Vagina (tissue), 2 donors: Measurements from ENCODE around the gene UST. TPM values are rescaled to one million over a fixed set of nuclear protein-coding genes. Genes with fewer than 3 reads are reported as not detected.

ENCODE experiments used
- DNase-seq, 2 donors: peaks; one replicate each; pipeline ENCODE4 v3.0.0-alpha.2; 2017; ENCODE audit errors: extremely low spot score in 2 of 2
- H3K27ac ChIP-seq: fragments of 200-600 bp; sonication (generic); one replicate; pipeline ENCODE4 v1.5.1; 2019
- H3K27me3 ChIP-seq: fragments of 200-600 bp; sonication (generic); one replicate; pipeline ENCODE4 v1.5.1; 2019
- H3K36me3 ChIP-seq, 2 donors: fragments of 200-600 bp; sonication (generic); one replicate each; pipeline ENCODE4 v1.5.1; 2017 to 2019
- H3K4me1 ChIP-seq: fragments of 200-600 bp; sonication (generic); one replicate; pipeline ENCODE4 v1.5.1; 2019
- H3K4me3 ChIP-seq, 2 donors: fragments of 200-600 bp; sonication (generic); 1 replicate in 1 of 2; 2 replicates in 1 of 2; pipeline ENCODE4 v1.5.1; 2016 to 2019
- H3K9me3 ChIP-seq: fragments of 200-600 bp; sonication (generic); one replicate; pipeline ENCODE4 v1.5.1; 2019
- CTCF ChIP-seq, 3 experiments: fragments of 450-650 bp in 2 of 3; fragments of 200-600 bp in 1 of 3; sonication (generic) in 1 of 3; IDR thresholded peaks; one replicate each; pipeline ENCODE4 v1.5.1; 2017 to 2019; ENCODE audit warnings: antibody characterized with exemption in 3 of 3, mild to moderate bottlenecking in 2 of 3, moderate library complexity in 2 of 3
- POLR2A ChIP-seq, 2 donors: fragments of 450-650 bp; IDR thresholded peaks; one replicate each; pipeline ENCODE4 v1.6.1; 2017; ENCODE audit warnings: antibody characterized with exemption in 2 of 2, mild to moderate bottlenecking in 2 of 2, moderate library complexity in 2 of 2
- POLR2AphosphoS5 ChIP-seq, 2 donors: sonication (generic); formaldehyde crosslinking; IDR thresholded peaks; one replicate each; pipeline ENCODE4 v1.9.0; 2017; ENCODE audit warnings: antibody characterized with exemption in 2 of 2, mild to moderate bottlenecking in 2 of 2, low read depth in 1 of 2; ENCODE audit not compliant: insufficient read depth in 1 of 2
- intact Hi-C: fragments of 100-400 bp; cut with DNase I; formaldehyde crosslinking; loops from one replicate; pipeline ENCODE4 v1.15.1; 2023
- total RNA-seq: library from RNA; depleted of rRNA; stranded (reverse); fragments of >200 nt; gene quantifications from one replicate; pipeline ENCODE4 v1.2.3, GENCODE V29; 2016

Gene UST
- total RNA-seq, 1 donor from 2014 or later, result 14.2 TPM

- intact Hi-C loops, result no loop called here
- Histone ChIP-seq H3K36me3 (no peaks in the 10 kb centered on the region), H3K27me3 (no peaks in the 10 kb centered on the region), H3K9me3 (no peaks in the 10 kb centered on the region), H3K4me1 (peaks cover 7% of the 10 kb centered on the region), H3K4me3 (no peak overlapping the region), H3K27ac (no peak overlapping the region)
- DNase-seq, result no peak
- no peak for TF ChIP-seq CTCF (IDR thresholded peaks at IDR 0.05)
- TF ChIP-seq POLR2A (IDR thresholded peaks at IDR 0.05), result no peak
- TF ChIP-seq POLR2AphosphoS5 (IDR thresholded peaks at IDR 0.05; ENCODE audit: insufficient read depth in 1 of 2, low read depth in 1 of 2), result no peak
These were observed 145.4 kb downstream of the UST start for GRCh38 chr6:148892247-148892646.

- Histone ChIP-seq H3K27ac (no peak overlapping the region), H3K4me3 (no peak overlapping the region), H3K9me3 (no peaks in the 10 kb centered on the region), H3K36me3 (no peaks in the 10 kb centered on the region), H3K4me1 (peaks cover 14% of the 10 kb centered on the region), H3K27me3 (no peaks in the 10 kb centered on the region)
- intact Hi-C loops, result no loop called here
- DNase-seq, result no peak
- TF ChIP-seq CTCF (IDR thresholded peaks at IDR 0.05) (no peak), POLR2AphosphoS5 (IDR thresholded peaks at IDR 0.05; ENCODE audit: insufficient read depth in 1 of 2, low read depth in 1 of 2) (no peak), POLR2A (IDR thresholded peaks at IDR 0.05) (no peak)
These were observed 146.2 kb downstream of the UST start for GRCh38 chr6:148893073-148893472.

GRCh38 chr6:148893481-148893880 is 146.7 kb downstream of the UST start:
- H3K27ac ChIP-seq, result no peak overlapping the region
- peaks cover 14% of the 10 kb centered on the region for H3K4me1 ChIP-seq
- intact Hi-C loops, result no loop called here
- H3K36me3 ChIP-seq, result no peaks in the 10 kb centered on the region
- TF ChIP-seq POLR2AphosphoS5 (IDR thresholded peaks at IDR 0.05; ENCODE audit: insufficient read depth in 1 of 2, low read depth in 1 of 2) (no peak), POLR2A (IDR thresholded peaks at IDR 0.05) (no peak), CTCF (IDR thresholded peaks at IDR 0.05) (no peak)
- no peak for DNase-seq
- H3K9me3 ChIP-seq, result no peaks in the 10 kb centered on the region
- H3K27me3 ChIP-seq, result no peaks in the 10 kb centered on the region
- no peak overlapping the region for H3K4me3 ChIP-seq

- no peak for DNase-seq
- Histone ChIP-seq H3K27me3 (no peaks in the 10 kb centered on the region), H3K4me3 (no peak overlapping the region), H3K4me1 (peaks cover 8% of the 10 kb centered on the region), H3K27ac (no peak overlapping the region), H3K9me3 (no peaks in the 10 kb centered on the region), H3K36me3 (no peaks in the 10 kb centered on the region)
- intact Hi-C loops, result no loop called here
- no peak for TF ChIP-seq POLR2AphosphoS5 (IDR thresholded peaks at IDR 0.05; ENCODE audit: insufficient read depth in 1 of 2, low read depth in 1 of 2)
- TF ChIP-seq POLR2A (IDR thresholded peaks at IDR 0.05), result no peak
- TF ChIP-seq CTCF (IDR thresholded peaks at IDR 0.05), result no peak
These were observed 151.7 kb downstream of the UST start for GRCh38 chr6:148898376-148899014.
